B cell (primary cell): Measurements from ENCODE around the gene EFNA5.

Experiments used
- EZH2 ChIP-seq: IDR thresholded peaks from 2 replicates; pipeline ENCODE4 v1.6.1; 2012; ENCODE audit warnings: borderline replicate concordance, low read depth, mild to moderate bottlenecking, moderate library complexity, low read length; ENCODE audit not compliant: insufficient read depth, poor library complexity, severe bottlenecking
- TF ChIP-seq, protein P1 (sequence below): fragments of 200-600 bp; IDR thresholded peaks from one replicate; pipeline ENCODE4 v1.8.0; 2022; ENCODE audit warnings: antibody characterized with exemption, mild to moderate bottlenecking

DNA sequence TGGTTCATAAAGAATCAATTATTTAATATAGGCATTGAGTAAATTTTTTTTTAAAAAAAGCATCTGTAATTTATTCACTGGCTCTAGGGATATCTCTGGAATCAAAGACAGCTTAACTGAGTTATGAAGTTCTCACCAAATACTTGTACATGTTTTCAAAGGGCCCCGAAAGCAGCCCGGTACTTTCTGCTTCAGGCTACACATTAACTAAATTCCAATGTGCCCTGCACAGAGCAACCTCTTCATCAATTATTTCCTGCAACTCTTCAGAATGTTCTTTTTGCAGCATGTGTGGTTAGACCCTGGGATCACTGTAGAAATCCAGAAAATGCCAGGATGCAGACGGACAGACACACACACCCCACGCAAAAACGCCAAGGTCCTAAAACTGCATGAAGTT is 209.0 kb downstream of the EFNA5 start:
- TF ChIP-seq, protein P1, sequence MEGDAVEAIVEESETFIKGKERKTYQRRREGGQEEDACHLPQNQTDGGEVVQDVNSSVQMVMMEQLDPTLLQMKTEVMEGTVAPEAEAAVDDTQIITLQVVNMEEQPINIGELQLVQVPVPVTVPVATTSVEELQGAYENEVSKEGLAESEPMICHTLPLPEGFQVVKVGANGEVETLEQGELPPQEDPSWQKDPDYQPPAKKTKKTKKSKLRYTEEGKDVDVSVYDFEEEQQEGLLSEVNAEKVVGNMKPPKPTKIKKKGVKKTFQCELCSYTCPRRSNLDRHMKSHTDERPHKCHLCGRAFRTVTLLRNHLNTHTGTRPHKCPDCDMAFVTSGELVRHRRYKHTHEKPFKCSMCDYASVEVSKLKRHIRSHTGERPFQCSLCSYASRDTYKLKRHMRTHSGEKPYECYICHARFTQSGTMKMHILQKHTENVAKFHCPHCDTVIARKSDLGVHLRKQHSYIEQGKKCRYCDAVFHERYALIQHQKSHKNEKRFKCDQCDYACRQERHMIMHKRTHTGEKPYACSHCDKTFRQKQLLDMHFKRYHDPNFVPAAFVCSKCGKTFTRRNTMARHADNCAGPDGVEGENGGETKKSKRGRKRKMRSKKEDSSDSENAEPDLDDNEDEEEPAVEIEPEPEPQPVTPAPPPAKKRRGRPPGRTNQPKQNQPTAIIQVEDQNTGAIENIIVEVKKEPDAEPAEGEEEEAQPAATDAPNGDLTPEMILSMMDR = no peak
- TF ChIP-seq EZH2 = no peak
